Right lobe of liver (tissue), 4 donors: ENCODE measurements around the gene TUBGCP2.

ENCODE experiments used
- CTCF ChIP-seq, 4 donors: fragments of 200-600 bp in 3 of 4; fragments of 450-650 bp in 1 of 4; IDR thresholded peaks; one replicate each; pipeline versions ENCODE4 v1.5.1 to v1.8.0; 2016 to 2022; ENCODE audit warnings: antibody characterized with exemption in 4 of 4, mild to moderate bottlenecking in 2 of 4
- POLR2A ChIP-seq: fragments of 450-650 bp; IDR thresholded peaks from one replicate; pipeline ENCODE4 v1.6.1; 2017; ENCODE audit warnings: antibody characterized with exemption, mild to moderate bottlenecking
- donor health status: DM: no; HTN: no; CAD: no.
- donor health status: DM: no; HTN: no; CAD: no.
- donor health status: DM: no; HTN: yes; CAD: no.

- TF ChIP-seq CTCF (IDR thresholded peaks at IDR 0.05) (no peak), POLR2A (no peak)
Observed at GRCh38 chr10:133268532-133268931, 40.1 kb downstream of the TUBGCP2 start.
